Stimulated activated CD4-positive, alpha-beta T cell treated with anti-CD3 and anti-CD28 coated beads, Interleukin-1b, Interleukin-23, amount 100 ng/mL, for 24 hours (primary cell): Measurements from ENCODE around the gene FMN1.
A peak's percentile ranks its signal among the peaks of the same experiment; 100 is the strongest.

Experiments used
- DNase-seq, 4 experiments: peaks; one replicate each; pipeline ENCODE4 v3.0.0-alpha.2; 2020; ENCODE audit warnings: low read depth in 4 of 4, low spot score in 1 of 4

Gene FMN1

GRCh38 chr15:33155691-33156420, 38.7 kb downstream of the FMN1 start:
- DNase-seq, result no peak

GRCh38 chr15:33154351-33155166, 40.0 kb downstream of the FMN1 start:
- DNase-seq, result no peak

- DNase-seq, result no peak
Measured at GRCh38 chr15:33153548-33153947, 41.0 kb downstream of the FMN1 start.

DNA sequence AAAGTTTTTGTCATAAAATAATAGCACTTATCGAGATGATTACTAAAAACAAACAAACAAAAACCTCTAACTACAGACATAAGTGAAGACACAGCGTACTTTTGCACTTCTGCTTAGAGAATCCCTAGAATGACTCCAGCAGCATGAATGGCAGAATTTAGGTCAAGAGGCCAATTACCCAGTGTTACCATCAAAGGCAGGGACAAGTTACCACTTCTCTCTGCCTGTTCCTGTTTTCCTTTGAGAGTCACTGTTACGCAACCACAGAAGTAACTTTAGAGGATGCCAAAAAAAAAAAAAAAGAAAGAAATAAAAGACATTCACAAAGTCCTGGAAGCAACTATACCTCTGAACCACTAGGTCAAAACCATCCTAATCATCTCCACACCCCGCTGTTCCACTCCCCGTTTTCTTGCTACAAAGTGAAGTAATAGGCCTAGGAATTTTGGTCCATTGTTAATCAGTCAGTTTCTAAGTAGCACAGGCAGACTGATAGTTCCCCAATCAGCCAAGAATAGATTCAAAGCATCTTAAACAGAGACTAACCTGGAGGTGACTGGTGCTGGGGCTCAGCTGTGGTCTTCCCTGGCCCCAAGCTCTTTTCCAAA, 41.9 kb downstream of the FMN1 start:
- DNase-seq, result no peak

- no peak for DNase-seq
Measured at GRCh38 chr15:33150971-33151370, 43.5 kb downstream of the FMN1 start.

DNA sequence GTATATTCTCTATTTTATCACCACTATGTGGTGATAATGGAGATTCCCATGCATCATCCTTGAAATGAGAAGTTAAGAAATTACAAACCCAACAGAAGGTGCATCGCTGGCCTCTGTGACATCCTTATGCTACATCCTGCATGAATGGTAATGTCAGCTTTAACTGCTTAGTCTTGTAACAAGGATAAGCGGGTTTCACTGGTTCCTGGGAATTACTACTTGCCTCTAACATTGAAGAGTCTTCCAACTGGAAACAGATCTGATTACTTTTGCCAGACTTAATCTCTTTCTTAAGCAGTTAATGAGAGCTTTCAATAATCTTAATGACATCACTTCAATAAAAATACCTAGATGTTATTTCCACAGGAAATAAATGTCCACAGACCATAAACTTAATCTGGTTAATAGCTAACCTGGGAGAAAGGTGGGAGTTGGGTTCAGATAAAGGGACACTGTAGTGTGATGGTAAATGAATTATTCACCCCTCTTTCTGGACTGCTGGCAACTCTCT, 44.0 kb downstream of the FMN1 start:
- no peak for DNase-seq

- DNase-seq, result no peak
Measured at GRCh38 chr15:33149919-33150318, 44.6 kb downstream of the FMN1 start.

- DNase-seq, result no peak
Measured at GRCh38 chr15:33148129-33148751, 46.3 kb downstream of the FMN1 start.

DNA sequence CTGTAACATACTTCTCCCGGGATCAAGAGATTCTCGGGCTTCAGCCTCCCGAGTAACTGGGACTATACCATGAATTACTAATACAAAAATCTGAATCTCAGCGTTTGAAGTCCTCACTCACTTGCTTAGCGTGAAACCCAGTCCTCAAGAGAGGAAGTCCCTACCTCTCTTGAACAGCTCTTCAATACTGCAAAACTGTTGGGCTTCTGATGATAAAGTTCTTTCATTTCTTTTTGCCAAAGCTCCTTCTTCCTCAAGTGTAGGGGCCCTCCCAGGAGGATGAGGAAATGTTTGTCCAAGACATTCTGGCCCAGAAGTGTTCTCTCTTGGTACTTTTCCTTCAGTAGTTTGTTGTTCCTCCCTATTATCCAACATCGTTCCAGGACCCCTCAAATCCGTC, 48.5 kb downstream of the FMN1 start:
- no peak for DNase-seq

DNA sequence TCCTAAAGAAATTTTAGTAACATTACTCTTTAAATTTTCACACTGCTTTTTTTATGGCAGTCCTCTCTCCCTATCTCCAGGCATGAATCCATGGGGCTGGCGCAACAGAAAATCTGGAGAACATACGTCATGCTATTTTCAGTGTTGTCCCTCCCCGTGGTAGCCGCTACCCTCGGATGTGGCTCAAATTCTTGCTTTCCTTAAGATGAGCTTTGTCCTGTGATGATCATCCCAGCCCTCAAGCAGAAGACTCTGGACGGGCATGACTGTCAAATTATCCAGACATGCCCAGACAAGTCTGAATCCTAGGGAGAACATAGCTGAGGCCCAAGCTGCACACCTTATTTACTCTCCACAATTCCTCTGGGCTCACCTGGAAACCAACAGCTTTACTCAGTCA, 49.1 kb downstream of the FMN1 start:
- no peak for DNase-seq

DNA sequence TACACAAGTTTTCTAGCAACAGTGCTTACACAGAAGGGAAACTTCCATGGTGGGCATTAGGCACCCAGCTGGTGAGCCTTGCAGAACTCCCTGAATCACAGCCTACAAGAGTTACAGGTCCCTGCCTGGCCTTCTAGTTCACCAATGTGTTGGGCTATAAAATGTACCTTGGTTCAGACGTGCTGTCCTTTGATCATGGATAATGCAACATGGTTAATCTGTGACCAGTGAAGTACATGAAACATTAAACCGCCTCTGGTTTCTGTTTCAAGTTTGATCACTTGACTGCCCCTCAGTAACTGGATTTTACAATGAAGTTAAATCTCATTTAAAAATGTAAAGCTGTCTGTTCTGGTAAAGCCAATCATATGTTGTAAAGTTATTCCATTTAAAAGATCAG, 51.8 kb downstream of the FMN1 start:
- no peak for DNase-seq

GRCh38 chr15:33138000-33138399, 56.5 kb downstream of the FMN1 start:
- DNase-seq, result no peak

- no peak for DNase-seq
Measured at GRCh38 chr15:33137101-33137500, 57.4 kb downstream of the FMN1 start.

DNA sequence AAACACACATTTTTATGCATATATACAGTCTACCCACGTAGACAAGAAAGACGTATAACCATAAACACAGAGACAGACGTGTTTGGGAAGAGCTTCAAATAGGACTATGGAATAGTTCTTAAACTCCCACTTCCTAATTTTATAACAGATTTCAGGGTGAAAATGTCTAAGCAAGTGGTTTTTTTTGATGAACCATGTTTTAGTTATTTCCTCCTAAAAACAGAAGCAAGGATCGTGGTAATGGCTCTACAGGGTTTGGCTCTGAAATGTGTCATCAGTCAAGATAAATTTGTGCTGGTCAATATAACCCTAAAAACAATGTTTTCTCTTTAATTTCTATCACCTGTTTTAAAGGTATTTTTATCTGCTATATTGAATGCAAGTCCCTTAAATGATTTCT, 58.2 kb downstream of the FMN1 start:
- no peak for DNase-seq

DNA sequence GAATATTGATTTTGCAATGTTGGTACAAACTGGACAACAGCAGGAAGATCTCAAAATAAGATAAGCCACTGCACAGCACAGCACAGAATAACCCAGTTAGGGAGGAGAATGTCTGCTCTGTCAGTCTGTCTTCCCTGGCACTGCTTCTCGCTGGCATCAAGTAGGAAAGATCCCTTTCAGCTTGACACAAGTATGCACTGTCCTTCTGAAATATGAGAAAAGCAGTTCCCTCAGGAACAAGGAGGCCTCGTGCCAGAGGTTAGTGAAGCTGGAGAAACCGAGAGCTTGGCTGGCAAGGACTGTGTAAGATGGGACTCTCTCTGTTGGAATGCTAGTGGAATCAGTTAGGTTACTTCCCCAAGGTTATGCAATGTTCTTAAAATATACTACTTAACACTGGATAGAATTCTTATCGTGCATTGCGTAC, 59.1 kb downstream of the FMN1 start:
- DNase-seq, result no peak

- DNase-seq, result no peak
Measured at GRCh38 chr15:33132722-33133345, 61.7 kb downstream of the FMN1 start.

DNA sequence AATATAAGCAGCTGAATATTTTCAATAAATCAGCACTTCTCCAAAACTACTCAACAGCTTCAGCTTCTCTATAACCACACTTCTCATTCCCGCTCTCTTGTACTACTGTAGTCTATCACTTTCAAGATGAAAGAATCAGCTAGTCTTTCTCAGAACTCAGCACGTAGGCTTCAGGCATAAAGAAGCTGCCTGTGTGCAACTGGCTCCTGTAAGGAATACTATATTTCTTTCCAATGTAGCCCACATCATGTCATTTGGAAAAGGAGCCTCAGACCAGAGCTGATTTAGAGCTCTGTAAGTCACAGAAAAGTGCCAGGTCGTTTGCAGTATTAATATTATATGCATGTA, 62.3 kb downstream of the FMN1 start:
- DNase-seq, result no peak

DNA sequence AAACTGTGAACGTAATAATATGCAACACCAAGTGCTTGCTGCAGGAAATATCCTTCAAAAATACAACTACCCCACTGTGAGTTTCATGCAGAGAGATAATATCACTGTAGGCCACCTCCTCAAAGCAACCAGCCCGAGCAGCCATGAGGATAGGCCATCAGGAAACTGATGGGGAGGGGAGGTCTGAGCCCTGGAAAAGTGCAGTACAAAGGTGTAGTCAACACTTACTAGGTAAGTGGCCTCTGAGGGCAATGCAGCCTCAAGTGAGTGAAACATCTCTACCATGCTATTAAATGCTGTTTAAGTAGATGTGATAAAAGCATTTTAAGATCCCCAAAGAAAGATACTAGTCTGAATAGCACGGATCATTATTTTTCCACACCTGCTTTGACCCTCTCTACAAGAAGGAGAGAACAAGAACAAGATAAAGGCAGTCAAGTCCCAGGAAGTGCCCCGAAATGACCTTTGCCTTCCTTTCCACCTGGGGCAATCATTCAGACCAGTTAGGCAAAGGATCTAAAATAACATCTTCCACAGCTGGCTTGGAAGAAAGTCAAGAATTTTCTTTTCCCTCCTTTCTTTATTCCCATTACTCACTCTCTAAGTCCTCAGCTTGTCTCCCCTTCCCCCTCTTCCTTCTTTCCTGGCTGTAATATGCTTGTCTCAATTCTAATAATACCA, 62.8 kb downstream of the FMN1 start:
- DNase-seq, result no peak

DNA sequence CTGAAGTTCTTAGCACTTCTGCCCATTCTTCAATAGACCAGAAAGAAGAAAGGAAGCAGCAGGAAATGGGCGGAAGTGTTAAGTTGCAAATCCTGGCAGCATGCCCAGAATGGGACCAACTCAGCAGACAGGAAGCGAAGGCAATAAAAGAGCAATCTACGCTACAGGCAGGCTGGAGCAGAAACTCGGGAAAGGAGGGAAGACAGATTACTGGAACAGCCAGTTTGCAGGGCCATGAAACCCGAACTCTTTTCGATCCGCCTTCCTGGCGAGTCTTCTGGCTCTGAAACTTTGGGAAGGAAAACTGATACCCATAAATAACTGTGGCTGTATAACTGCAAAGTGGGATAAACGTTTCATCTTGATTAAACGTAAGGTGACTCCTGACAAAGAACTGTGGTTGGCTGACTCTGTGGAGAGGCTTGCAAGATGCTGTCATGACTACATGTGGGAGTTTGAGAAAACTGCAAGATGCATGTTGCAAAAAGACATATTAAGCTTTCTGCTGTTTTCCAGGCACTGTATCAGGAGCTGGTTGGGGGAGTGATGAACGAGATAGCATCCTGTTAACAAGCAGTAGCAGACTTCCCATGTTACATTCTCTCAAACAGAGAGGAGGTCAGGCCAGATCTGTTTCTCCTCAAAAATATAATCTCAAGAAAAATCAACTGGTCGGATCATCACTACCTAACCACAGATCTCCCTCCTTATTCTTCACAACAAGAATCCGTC, 67.8 kb downstream of the FMN1 start:
- DNase-seq, result peak; percentile 23 to 52 (median 38)
